Jurkat, Clone E6-1 (cell line): ENCODE data around the gene EYS.
"Not testable (repeated sequence)": the region's sequence is repeated elsewhere in the genome, so short reads cannot be mapped to it uniquely, and the experiment has no call there.

Source experiments
- DNase-seq: peaks from one replicate; pipeline ENCODE4 v3.0.0-alpha.2; 2011; ENCODE audit warnings: low read depth, low spot score
- H3K4me3 ChIP-seq: 2 replicates; pipeline ENCODE4 v1.5.1; 2011; ENCODE audit warnings: mild to moderate bottlenecking, low read length, control low read depth, moderate library complexity

The EYS gene

DNA sequence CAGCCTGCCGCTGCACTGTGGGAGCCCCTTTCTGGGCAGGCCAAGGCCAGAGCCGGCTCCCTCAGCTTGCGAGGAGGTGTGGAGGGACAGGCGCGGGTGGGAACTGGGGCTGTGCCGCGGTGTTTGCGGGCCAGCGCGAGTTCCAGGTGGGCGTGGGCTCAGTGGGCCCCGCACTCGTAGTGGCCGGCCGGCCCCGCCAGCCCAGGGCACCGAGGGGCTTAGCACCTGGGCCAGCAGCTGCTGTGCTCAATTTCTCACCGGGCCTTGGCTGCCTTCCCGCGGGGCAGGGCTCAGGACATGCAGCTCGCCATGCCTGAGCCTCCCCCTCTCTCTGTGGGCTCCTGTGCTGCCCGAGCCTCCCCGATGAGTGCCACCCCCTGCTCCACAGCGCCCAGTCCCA lies 1683.3 kb downstream of the EYS start:
- no peak overlapping the region for H3K4me3 ChIP-seq
- no peak for DNase-seq

DNA sequence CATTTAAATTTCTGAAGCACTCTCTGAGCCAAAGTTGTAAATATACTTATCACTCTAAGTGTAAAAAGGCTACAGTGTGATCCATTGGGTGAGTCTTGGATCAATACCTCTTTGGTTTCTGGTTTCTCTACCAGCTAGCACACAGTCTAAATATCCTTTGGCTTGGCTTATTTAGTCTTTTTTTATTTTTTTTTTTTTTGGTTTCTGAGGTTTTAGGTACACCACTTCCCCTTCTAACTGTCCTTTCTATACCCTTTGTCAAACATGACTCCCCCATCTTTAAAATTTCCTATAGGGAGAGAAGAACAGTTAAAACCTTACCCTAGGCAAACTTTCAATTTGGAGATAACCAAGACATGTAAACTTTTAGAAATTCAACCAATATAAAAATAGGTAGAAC lies 1692.4 kb downstream of the EYS start:
- no peak for DNase-seq

DNA sequence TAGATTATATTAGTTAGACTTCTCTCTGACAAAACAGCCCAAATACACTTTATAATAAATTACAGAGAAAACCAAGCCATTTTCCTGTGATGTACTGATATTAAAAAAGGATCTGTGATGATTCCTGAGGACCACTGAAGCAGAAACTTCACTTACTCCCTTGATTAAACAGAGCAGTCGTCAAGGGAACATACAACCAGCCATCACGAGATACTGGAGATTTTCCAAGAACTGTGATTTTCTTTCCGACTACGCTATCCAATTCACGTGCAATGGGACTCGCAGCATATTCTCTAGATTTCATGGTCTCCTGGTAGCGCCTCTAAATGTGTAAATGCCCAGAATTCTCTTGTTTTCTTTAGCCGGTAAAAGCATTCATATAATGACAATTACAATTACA lies 1694.0 kb downstream of the EYS start:
- DNase-seq, result no peak

More for the DNA sequence above, 1692.4 kb downstream of the EYS start:
- H3K4me3 ChIP-seq, result no peak overlapping the region

DNA sequence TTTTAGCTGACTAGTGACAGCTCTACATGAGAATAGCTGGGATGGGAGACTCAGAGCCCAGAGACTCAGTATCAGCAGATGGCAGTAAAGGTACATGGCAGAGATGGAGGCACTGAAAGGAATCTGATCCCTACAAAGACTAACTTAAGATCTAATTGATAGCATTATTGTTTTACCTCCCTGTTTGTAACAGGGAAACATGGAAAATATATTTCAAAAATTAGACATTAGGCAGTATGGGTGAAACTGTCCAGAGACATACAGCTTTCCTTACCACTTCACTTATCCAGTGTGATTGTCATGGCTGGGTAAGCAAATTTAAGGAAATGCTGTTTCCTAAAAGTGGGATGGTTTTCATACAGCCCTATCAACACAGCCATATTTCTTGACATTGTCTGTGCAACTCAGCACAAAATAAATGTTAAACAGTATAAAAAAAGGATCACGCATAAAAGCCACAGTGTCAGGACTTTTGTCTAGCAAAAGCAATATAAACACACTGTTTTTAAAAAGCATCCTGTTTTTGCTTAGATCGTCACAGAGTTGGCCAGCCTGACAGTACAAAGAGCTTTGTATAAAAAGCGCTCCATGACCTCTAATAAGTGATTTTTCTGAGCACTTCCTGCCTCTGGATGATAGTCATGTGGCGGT lies 1694.5 kb downstream of the EYS start:
- peak; percentile 5 for DNase-seq
- no peak overlapping the region for H3K4me3 ChIP-seq

More for the DNA sequence above, 1694.0 kb downstream of the EYS start:
- no peak overlapping the region for H3K4me3 ChIP-seq

DNA sequence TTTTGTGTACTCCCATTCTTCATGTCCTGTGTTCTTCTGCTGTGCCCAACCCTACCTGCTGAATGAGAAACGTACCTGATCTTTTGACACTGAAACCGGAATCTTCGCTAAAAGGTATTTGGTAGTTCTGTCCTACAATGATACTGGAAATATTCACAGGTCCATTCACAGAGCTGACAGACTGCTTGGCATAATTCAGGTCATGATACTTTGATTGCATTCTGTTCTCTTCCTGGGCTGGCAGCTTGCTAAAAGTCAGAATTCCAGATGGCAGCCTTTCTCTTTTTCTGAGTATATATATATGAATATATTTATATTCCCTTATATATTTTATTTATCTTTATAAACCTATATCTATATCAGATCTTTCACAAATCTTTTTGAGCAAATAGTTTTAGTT lies 1696.4 kb downstream of the EYS start:
- DNase-seq, result no peak
- no peak overlapping the region for H3K4me3 ChIP-seq

DNA sequence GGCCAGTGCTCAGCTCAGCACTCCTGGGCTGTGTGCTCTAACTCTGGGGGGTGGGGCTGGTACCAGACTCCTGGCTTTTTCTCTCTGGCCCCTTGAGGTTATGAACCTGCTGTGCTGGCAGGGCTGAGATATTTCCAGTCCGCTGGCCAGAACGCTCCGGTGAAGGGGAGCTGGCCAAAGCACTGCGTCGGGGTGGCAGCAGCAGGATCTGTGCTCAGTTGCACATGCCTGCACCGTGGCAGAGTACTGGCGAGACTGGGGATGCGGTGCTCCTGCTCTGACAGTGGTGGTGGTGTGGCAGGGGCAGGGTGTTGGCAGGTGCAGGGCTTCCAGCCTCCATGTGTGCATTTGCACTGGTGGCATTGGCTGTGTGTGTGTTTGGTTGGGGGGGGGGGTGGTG lies 1697.0 kb downstream of the EYS start:
- DNase-seq, result no peak
- no peak overlapping the region for H3K4me3 ChIP-seq

DNA sequence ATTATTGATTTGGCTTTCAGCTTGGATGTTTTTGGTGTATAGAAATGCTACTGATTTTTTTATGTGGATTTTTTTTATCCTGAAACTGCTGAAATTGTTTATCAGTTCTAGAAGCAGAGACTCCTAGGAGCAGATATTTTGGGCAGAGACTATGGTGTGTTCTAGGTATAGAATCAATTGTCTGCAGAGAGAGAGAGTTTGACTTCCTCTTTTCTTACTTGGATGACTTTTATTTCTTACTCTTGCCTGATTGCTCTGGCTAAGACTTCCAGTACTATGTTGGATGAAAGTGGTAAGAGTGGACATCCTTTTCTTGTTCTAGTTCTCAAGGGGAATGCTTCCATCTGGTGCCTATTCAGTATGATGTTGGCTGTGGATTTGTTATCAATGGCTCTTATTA lies 1700.8 kb downstream of the EYS start:
- no peak for DNase-seq
- H3K4me3 ChIP-seq, result no peak overlapping the region

DNA sequence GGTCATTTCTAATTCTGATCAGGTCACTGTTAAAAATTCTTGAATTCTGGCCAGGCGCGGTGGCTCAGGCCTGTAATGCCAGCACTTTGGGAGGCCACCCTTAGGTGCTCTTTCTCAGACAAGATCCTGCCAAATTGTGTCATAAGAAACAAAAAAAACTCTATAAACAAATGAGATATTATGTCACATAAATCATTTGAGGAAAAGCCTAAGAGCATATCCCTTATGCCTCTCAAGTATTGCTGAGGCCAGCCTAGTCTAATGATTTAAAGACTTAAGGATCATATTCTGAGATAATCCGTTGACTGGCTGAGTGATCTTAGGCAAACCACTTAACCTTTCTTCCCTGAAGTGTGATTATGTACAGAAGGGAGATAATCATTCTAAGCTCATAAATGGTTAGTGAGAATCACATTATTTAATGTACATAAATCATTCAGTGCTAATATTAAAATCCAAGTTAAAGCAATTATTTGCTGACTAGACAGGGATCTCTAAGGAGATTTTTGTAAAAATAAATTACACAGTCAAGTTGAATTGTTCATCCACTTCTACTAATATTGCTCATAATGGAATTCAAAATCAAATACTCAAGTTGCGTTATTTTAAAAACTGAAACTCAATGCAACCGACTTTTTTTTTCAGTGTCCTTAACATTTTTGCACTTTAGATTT lies 1706.1 kb downstream of the EYS start:
- H3K4me3 ChIP-seq, result no peak overlapping the region
- no peak for DNase-seq

DNA sequence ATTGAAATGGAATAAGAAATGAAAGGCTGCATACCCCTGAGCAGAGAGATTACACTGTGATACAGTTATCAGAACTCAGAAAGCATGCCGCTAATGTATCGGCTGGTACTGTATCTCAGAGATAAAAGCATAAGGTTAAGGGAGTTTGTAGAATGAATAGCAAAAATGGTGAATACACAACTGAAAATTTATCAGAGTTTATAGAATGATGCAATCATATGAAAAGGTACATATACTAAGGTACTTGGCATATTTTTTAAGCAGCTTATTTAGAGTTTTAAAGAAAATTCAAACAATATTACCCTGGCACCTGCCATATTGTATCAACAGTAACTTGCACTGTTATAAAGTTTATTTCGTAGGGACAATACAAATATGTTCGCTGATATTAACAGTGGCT lies 1707.4 kb downstream of the EYS start:
- no peak for DNase-seq
- H3K4me3 ChIP-seq, result no peak overlapping the region

DNA sequence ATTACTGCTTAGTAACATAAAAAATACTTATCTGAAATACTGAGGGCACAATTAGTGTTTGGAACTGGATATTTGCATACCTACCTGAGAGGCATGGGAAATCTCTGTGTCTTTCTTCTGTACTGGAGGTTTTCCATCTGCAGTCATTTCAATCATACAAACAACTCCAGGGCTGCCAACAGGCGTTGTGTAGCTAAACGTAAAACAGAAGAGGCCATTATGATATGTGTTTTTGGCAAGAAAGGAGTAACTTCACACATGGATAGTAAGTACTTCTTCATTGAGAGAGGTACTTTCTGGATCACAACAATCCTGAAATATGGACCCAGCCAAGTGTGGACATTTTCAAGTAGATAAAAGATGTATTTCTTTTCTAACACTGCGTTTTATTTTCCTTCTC lies 1708.0 kb downstream of the EYS start:
- no peak for DNase-seq
- H3K4me3 ChIP-seq, result no peak overlapping the region

DNA sequence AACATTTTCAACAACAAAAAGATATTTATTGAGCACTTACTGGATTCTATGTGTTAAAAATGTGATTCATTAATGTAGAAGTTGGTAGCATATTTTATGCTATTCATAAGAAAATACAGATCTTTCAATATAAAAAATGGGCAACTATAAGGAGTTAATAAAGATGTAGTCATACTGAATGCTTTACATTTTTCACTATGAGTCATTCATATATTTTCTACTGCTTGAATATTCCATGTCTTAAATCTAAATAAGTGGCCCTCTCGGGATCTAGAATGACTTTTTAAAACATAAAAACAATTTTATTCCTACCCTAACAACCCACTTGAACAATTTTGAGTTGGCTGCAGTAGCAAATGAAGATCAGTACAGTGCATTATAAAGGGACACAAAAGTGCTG lies 1709.3 kb downstream of the EYS start:
- no peak overlapping the region for H3K4me3 ChIP-seq
- no peak for DNase-seq

DNA sequence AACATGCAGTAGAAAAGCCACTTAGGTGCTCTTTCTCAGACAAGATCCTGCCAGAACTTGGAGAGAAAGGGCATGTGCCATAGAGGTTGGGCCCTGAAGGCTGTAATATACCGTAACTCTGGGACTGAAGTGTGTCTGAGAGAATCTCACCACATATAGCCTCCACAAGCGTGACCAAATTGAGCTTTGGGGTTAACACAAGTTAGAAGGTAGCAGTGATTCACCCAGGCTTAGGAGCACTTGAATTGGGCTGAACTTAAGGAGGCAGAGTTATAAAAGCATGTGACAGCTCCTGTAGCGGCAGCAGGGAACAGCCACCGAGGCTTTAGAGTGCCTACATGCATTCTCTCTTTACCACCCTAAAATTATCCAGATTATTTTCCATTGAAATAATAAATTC lies 1709.8 kb downstream of the EYS start:
- H3K4me3 ChIP-seq, result no peak overlapping the region
- DNase-seq, result no peak

DNA sequence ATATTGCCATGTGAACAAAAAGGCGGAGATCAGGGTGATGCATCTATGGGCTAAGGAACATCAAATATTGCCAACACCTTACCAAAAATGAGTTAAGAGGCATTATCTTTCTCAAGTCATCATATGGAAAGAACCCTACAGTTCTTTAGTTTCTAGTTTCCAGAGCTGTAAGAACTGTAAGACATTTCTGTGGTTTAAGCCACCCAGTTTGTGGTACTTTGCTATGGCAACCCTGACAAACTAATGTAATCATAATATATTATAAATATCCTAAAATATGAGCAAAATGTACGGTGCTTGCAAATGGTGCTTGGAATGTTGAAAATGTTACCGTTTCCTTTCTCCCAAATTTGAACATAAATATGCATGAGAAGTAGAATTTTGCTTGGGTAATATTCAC lies 1721.8 kb downstream of the EYS start:
- no peak overlapping the region for H3K4me3 ChIP-seq
- DNase-seq, result no peak

DNA sequence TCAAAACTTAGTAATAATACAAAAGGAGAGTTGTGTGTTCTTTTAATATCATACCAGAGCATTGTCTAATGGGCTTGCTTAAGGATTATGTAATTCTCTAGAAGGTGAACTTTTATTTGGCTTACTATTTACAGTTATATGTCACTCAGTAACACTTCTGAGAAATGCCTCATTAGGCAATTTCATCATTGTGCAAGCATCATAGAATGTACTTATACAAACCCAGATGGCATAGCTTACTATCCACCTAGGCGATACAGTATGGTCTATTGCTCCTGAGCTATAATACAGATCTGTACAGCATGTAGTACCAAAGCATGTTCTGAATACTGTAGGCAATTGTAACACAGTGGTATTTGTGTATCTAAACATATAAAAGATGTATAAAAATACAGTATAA lies 1731.3 kb downstream of the EYS start:
- no peak overlapping the region for H3K4me3 ChIP-seq
- no peak for DNase-seq

DNA sequence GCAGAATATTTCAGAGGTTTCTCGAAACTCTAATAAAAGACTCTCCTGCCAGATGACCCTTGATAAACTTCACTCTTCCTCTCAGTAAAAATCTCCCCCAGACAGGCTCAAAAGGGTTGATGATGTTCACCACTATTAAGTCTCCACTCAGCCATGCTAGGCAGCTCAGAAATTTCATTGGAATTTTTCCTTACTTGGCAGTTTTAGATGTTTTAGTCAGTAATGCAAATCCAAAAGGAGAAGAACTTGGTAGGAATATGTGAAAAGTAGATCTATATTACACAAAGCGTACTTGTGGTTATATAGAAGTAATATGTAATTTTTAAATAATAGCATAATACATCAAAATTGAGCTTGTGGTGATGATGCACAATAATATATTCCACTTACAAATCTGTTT lies 1738.4 kb downstream of the EYS start:
- no peak for DNase-seq
- no peak overlapping the region for H3K4me3 ChIP-seq

DNA sequence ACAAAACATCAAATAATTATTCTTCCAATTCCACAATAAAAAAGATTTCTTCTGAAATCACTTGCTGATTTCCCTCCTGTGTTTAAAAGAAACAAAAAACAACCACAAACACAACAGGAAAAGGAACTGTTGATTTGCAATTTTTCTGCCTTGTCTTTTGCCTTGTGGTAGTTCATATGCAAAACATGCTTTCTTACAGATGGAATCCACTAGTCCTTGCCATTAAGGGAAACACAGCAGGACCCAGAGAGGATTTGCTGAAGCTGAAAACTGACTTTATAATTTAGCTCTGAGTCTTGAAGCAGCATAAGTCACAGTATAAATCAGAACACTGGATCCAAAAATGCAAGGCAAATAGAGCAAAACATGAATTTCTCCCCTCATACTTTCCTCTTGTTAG lies 1742.7 kb downstream of the EYS start:
- H3K4me3 ChIP-seq, result no peak overlapping the region
- no peak for DNase-seq

DNA sequence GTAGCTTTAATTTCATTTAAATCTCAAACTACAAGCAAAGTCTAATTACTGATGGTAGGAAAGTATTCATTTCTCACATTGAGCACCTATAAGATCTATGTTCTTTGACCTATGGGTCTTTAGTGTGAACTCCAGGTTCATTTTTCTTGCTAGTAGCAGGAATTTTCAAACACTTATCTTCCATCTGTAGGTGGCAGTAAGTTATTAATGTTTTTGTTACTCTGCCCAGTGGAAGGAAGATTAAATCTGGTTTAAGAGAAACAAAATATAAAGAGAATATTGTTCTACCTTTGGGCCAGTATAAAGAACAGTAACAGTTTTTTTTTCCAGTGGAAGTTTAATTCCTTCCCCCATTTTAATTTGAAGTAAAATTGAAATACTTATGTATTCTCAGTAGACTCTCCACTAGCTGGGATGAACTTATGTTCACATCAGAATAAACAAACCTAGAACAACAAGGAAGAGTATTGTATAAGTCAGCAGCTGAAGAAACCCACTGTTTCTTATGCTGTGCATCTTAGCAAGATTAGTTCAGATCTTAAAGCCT lies 1743.2 kb downstream of the EYS start:
- no peak for DNase-seq
- no peak overlapping the region for H3K4me3 ChIP-seq

DNA sequence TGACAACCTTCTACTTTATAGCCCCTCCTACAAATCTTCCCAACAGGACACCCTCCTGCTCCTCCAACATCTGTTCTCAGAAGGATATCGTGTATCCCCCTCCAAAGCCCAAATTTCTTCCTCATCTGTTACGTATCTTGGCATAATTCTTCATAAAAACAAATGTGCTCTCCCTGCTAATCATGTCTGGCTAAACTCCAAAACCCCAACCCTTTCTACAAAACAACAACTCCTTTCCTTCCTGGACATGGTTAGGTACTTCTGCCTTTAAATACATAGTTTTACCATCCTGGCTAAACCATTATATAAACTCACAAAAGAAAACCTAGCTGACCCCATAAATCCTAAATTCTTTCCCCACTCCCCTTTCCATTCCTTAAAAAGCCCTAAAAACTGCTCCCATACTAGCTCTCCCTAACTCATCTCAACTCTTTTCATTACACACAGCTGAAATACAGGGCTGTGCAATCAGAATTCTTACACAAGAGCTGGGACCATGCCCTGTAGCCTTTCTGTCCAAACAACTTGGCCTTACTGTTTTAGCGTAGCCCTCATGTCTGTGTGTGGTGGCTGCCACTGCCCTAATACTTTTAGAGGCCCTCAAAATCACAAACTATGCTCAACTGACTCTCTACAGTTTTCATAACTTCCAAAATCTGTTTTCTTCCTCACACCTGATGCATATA lies 1753.5 kb downstream of the EYS start:
- not testable (repeated sequence) for DNase-seq, H3K4me3 ChIP-seq

DNA sequence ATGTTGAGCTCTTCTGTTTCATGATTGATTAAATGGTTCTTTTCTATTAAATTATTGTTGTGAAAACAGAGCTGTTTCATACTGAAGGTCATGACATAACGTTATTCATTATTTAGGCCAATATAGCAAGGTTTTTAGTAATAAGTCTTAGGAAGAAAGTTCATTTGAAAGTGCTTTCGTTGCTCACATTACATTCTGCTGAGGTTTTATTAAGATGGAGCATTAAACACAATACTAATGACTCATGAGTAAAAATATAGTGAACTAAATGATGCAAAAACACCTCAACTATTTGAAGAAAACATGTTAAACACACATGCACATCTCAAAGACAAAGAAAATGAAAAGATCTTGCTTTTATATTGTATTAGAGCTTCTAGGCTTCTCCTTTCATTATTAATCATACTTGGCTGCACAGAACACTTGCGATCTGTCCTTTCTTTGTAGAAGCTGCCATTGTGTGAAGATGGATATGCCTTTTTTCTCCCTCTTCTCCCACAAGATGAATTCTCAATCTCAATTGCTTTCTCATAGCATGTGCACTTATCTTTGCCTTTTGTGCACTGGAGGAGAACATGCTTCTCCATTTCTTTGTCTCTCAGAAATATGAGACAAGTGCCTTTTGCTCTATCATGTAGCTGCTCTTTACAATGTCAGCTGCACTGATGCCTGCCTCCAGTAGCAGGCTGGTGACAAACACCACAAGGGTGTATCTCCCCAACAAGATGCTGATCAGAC lies 1759.1 kb downstream of the EYS start:
- H3K4me3 ChIP-seq, result no peak overlapping the region
- DNase-seq, result no peak

DNA sequence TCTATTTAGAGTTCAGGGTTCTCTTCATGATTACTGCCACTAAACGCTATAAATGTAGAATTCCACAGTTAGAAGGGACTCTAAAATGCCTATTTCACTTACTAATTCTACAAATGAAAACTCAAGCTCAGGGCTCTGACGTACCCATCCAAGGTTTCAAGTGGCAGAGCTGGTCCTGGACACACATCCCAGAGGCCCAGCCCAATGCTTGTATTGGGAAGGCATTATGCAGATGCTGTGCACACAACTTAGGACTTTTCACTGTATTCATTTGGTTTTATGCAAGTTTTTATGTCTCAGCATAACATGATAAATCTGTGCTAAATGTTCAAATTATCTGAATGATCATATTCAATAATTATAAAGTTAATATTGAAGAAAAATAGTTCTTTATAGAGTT lies 1761.0 kb downstream of the EYS start:
- no peak for DNase-seq
- H3K4me3 ChIP-seq, result no peak overlapping the region
